A549 (cell line): Measurements from ENCODE around the gene VPS51. TPM values are rescaled to one million over a fixed set of nuclear protein-coding genes. Genes with fewer than 3 reads are reported as not detected.

Experiments
- ATAC-seq, 2 experiments: fragments of 200-7000 bp in 1 of 2; fragments of >200 bp in 1 of 2; cut with Nextera tagmentation in 1 of 2; cut with Tn5 transposase in 1 of 2; 3 replicates each; pipeline versions ENCODE4 v1.8.0 to v1.9.1; 2018 to 2020; ENCODE audit warnings: mild to moderate bottlenecking in 1 of 2, moderate library complexity in 1 of 2
- CTCF ChIA-PET: fragments of 300-600 bp; sonication (Branson Sonifier 250); formaldehyde crosslinking; extraction: SDS; loops from one replicate; lab custom pipeline; 2021; ENCODE audit warnings: antibody characterized with exemption, inconsistent platforms; lab: Yijun Ruan, JAX
- POLR2A ChIA-PET: fragments of 350-600 bp; formaldehyde crosslinking; extraction: SDS; loops from one replicate; lab custom pipeline; 2021; ENCODE audit warnings: antibody characterized with exemption, inconsistent platforms; lab: Yijun Ruan, JAX
- DNase-seq, 2 experiments: peaks; one replicate each; pipeline versions ENCODE4 v3.0.0 to v3.0.0-alpha.2; 2011 to 2016; ENCODE audit warnings: low read depth in 1 of 2, low spot score in 1 of 2
- FAIRE-seq: peaks from 2 replicates; lab custom pipeline; 2011; peaks lifted over from hg19 to GRCh38; lab: Jason Lieb, UNC
- H3K27ac ChIP-seq, 2 experiments: fragments of >200 bp; sonication (Bioruptor Twin); formaldehyde crosslinking; 3 replicates each; pipeline ENCODE4 v1.5.1; 2016 to 2017
- H3K4me1 ChIP-seq: fragments of >200 bp; sonication (Bioruptor Twin); formaldehyde crosslinking; 3 replicates; pipeline ENCODE4 v1.6.1; 2016
- H3K4me2 ChIP-seq: fragments of >200 bp; sonication (Bioruptor Twin); formaldehyde crosslinking; 3 replicates; pipeline ENCODE4 v1.6.1; 2016
- H3K4me3 ChIP-seq: fragments of >200 bp; sonication (Bioruptor Twin); formaldehyde crosslinking; 3 replicates; pipeline ENCODE4 v1.5.1; 2016
- H3K9me3 ChIP-seq: fragments of >200 bp; sonication (Bioruptor Twin); formaldehyde crosslinking; 3 replicates; pipeline ENCODE4 v1.6.1; 2016
- ATOH8 ChIP-seq: fragments of 250-450 bp; sonication (Bioruptor Pico); IDR thresholded peaks from 2 replicates; pipeline ENCODE4 v1.5.0; 2020; ENCODE audit warnings: low read depth, mild to moderate bottlenecking, moderate library complexity
- CHD2 ChIP-seq: fragments of 150-350 bp; IDR thresholded peaks from 2 replicates; pipeline ENCODE4 v1.6.1; 2014; ENCODE audit warnings: low read length; ENCODE audit not compliant: partially characterized antibody
- CTCF ChIP-seq: fragments of >200 bp; sonication (Bioruptor Twin); formaldehyde crosslinking; IDR thresholded peaks from 3 replicates; pipeline ENCODE4 v1.5.1; 2016
- E2F6 ChIP-seq: IDR thresholded peaks from 2 replicates; pipeline ENCODE4 v1.6.1; 2012; ENCODE audit warnings: low read depth, borderline replicate concordance
- EHF ChIP-seq: fragments of 250-450 bp; sonication (Bioruptor Pico); IDR thresholded peaks from 2 replicates; pipeline ENCODE4 v1.5.0; 2020; ENCODE audit warnings: mild to moderate bottlenecking
- ELK1 ChIP-seq: fragments of 150-350 bp; IDR thresholded peaks from 2 replicates; pipeline ENCODE4 v1.6.1; 2014; ENCODE audit warnings: low read depth, mild to moderate bottlenecking, low read length
- FOSB ChIP-seq: fragments of 250-450 bp; sonication (Bioruptor Pico); IDR thresholded peaks from 2 replicates; pipeline ENCODE4 v1.5.0; 2020; ENCODE audit warnings: mild to moderate bottlenecking, moderate library complexity
- GATA3 ChIP-seq: IDR thresholded peaks from 2 replicates; pipeline ENCODE4 v1.6.1; 2012; ENCODE audit warnings: borderline replicate concordance
- HES2 ChIP-seq: fragments of >200 bp; sonication (Bioruptor Twin); formaldehyde crosslinking; IDR thresholded peaks from 2 replicates; pipeline ENCODE4 v1.6.1; 2016
- HMGXB4 ChIP-seq: fragments of 250-450 bp; sonication (Bioruptor Pico); IDR thresholded peaks from 2 replicates; pipeline ENCODE4 v1.5.0; 2021; ENCODE audit warnings: mild to moderate bottlenecking, moderate library complexity, borderline replicate concordance
- HOXB5 ChIP-seq: fragments of 250-450 bp; sonication (Bioruptor Pico); IDR thresholded peaks from 2 replicates; pipeline ENCODE4 v1.5.0; 2020; ENCODE audit warnings: mild to moderate bottlenecking, moderate library complexity
- JUN ChIP-seq, 2 experiments: fragments of >200 bp; sonication (Bioruptor Twin); formaldehyde crosslinking; IDR thresholded peaks; 2 replicates in 1 of 2; 3 replicates in 1 of 2; pipeline ENCODE4 v1.6.1; 2016 to 2017
- KDM1A ChIP-seq: fragments of 200-600 bp; sonication (generic); IDR thresholded peaks from 2 replicates; pipeline ENCODE4 v1.6.1; 2016; ENCODE audit warnings: low read depth, mild to moderate bottlenecking
- MAFK ChIP-seq: fragments of 450-650 bp; IDR thresholded peaks from 2 replicates; pipeline ENCODE4 v1.6.1; 2014; ENCODE audit not compliant: partially characterized antibody
- NR3C1 ChIP-seq: fragments of >200 bp; sonication (Bioruptor Twin); formaldehyde crosslinking; IDR thresholded peaks from 3 replicates; pipeline ENCODE4 v1.6.1; 2017
- PBX3 ChIP-seq: IDR thresholded peaks from 2 replicates; pipeline ENCODE4 v1.6.1; 2012
- PHF8 ChIP-seq: fragments of 200-600 bp; sonication (generic); IDR thresholded peaks from 2 replicates; pipeline ENCODE4 v1.6.1; 2016; ENCODE audit warnings: low read depth, mild to moderate bottlenecking, antibody characterized with exemption, moderate library complexity, borderline replicate concordance
- RAD21 ChIP-seq, 2 experiments: fragments of >200 bp in 1 of 2; sonication (Bioruptor Twin) in 1 of 2; formaldehyde crosslinking in 1 of 2; IDR thresholded peaks in 1 of 2; conservative IDR thresholded peaks in 1 of 2; 2 replicates in 1 of 2; 3 replicates in 1 of 2; pipeline ENCODE4 v1.6.1; 2012 to 2018; ENCODE audit warnings: inconsistent platforms in 1 of 2
- RARB ChIP-seq: fragments of 250-450 bp; sonication (Bioruptor Pico); IDR thresholded peaks from 2 replicates; pipeline ENCODE4 v1.8.0; 2021; ENCODE audit warnings: mild to moderate bottlenecking, moderate library complexity
- RCOR1 ChIP-seq: fragments of 150-350 bp; IDR thresholded peaks from 2 replicates; pipeline ENCODE4 v1.6.1; 2014; ENCODE audit warnings: antibody characterized with exemption, low read length, low read depth
- REST ChIP-seq: fragments of 200-600 bp; sonication (generic); IDR thresholded peaks from 2 replicates; pipeline ENCODE4 v1.6.1; 2016; ENCODE audit warnings: antibody characterized with exemption, mild to moderate bottlenecking, moderate library complexity
- SMC3 ChIP-seq: fragments of >200 bp; sonication (Bioruptor Twin); formaldehyde crosslinking; IDR thresholded peaks from 3 replicates; pipeline ENCODE4 v1.6.1; 2018; ENCODE audit warnings: inconsistent platforms
- SREBF2 ChIP-seq: fragments of 450-650 bp; IDR thresholded peaks from 2 replicates; pipeline ENCODE4 v1.6.1; 2014; ENCODE audit warnings: mild to moderate bottlenecking, moderate library complexity
- WGBS: methylation state at CpG from one replicate; pipeline ENCODE4 v1.1.6; 2017; ENCODE audit errors: missing lambda C conversion rate; 5-methylcytosine and 5-hydroxymethylcytosine counted together
- polyA plus RNA-seq, 4 experiments: library from polyadenylated mRNA; depleted of rRNA in 3 of 4; stranded (reverse); fragments of >200 nt; fragmentation: RNase III in 1 of 4; extraction: RNeasy Plus Mini Kit Qiagen cat#74134 plus additional on column Dnase treatment in 1 of 4; gene quantifications; 2 replicates in 3 of 4; 3 replicates in 1 of 4; pipeline ENCODE4 v1.2.3, GENCODE V29; 2011 to 2017

VPS51 gene
- polyA plus RNA-seq, 2 of the 4 experiments (the other 2 are of a cell fraction): 37.2 to 51.0 TPM

GRCh38 chr11:65113361-65113756, 17.3 kb downstream of the VPS51 start:
- Histone ChIP-seq H3K4me2 (peak overlapping the region; percentile 100), H3K4me3 (no peak overlapping the region)
- POLR2A ChIA-PET: interaction anchor here (1.0 to 3.4 kb wide), 5 partner anchors 8 to 22 kb away, joined by 3 to 24 read pairs (median 3); partner anchors contain the start of genes FAU and MRPL49

GRCh38 chr11:65113839-65114238, 17.8 kb downstream of the VPS51 start:
- CTCF ChIA-PET: interaction anchor here (0.9 to 6.2 kb wide), 7 partner anchors 8 to 162 kb away, joined by 3 to 42 read pairs (median 4); partner anchors contain the start of genes ARL2, FAU and MRPL49
- DNase-seq (no peak), ATAC-seq (no peak), FAIRE-seq (no peak)
- Histone ChIP-seq H3K27ac (no peak overlapping the region), H3K9me3 (no peaks in the 10 kb centered on the region), H3K4me1 (peaks cover 31% of the 10 kb centered on the region; the same call in 2 of the 3 replicates), H3K4me3 (no peak overlapping the region), H3K4me2 (no peak overlapping the region)
- WGBS: 88% methylated on average over 6 of the region's 6 CpGs
- POLR2A ChIA-PET: no interaction called here
- TF ChIP-seq RAD21 (conservative IDR thresholded peaks at IDR 0.05 in 1 of 2, IDR thresholded peaks at IDR 0.05 in 1 of 2) (no peak), KDM1A (no peak), REST (no peak), ELK1 (no peak), NR3C1 (no peak), CTCF (no peak), JUN (IDR thresholded peaks at IDR 0.05) (no peak), CHD2 (no peak)

More at GRCh38 chr11:65113361-65113756, 17.3 kb downstream of the VPS51 start:
- DNase-seq (no peak), ATAC-seq (no peak), FAIRE-seq (no peak)
- no peak overlapping the region for H3K27ac ChIP-seq
- H3K4me1 ChIP-seq: peaks cover 31% of the 10 kb centered on the region; the same call in 2 of the 3 replicates
- TF ChIP-seq E2F6: no peak
- TF ChIP-seq RCOR1: no peak
- TF ChIP-seq HOXB5 (CRISPR knock-in tag): no peak
- no peak for TF ChIP-seq EHF (CRISPR knock-in tag)
- no peak for TF ChIP-seq PHF8
- no peak for TF ChIP-seq SREBF2
- no peak for TF ChIP-seq HES2
- no peak for TF ChIP-seq NR3C1
- no peak for TF ChIP-seq RAD21 (conservative IDR thresholded peaks at IDR 0.05 in 1 of 2, IDR thresholded peaks at IDR 0.05 in 1 of 2)
- no peak for TF ChIP-seq FOSB
- TF ChIP-seq MAFK: no peak
- no peak for TF ChIP-seq PBX3
- no peak for TF ChIP-seq RARB (CRISPR knock-in tag)
- TF ChIP-seq ATOH8: no peak
- TF ChIP-seq GATA3: no peak
- TF ChIP-seq HMGXB4: no peak
- TF ChIP-seq SMC3: no peak
- H3K9me3 ChIP-seq: no peaks in the 10 kb centered on the region
- CTCF ChIA-PET: interaction anchor here (0.5 to 6.6 kb wide), 18 partner anchors 7 to 265 kb away, joined by 3 to 153 read pairs (median 8); partner anchors contain the start of genes ARL2, CAPN1, FAU and MRPL49
- 79% methylated on average over 14 of the region's 14 CpGs for WGBS
